ENCODE results near the gene CLEC4M. TPM values are rescaled to one million over a fixed set of nuclear protein-coding genes. Genes with fewer than 3 reads are reported as not detected.
"Not testable (repeated sequence)": the region's sequence is repeated elsewhere in the genome, so short reads cannot be mapped to it uniquely, and the experiment has no call there.

The CLEC4M gene
- polyA plus RNA-seq, 1 experiment = not detected

GRCh38 chr19:7788933-7789323 lies 25.9 kb downstream of the CLEC4M start:
- Histone ChIP-seq H3K27me3 (ENCODE audit: control insufficient read depth, insufficient read depth, low read length) (peaks cover 21% of the 10 kb centered on the region), H3K4me3 (ENCODE audit: low read depth, low read length) (no peak overlapping the region), H3K9me3 (ENCODE audit: control insufficient read depth, insufficient read depth, low read length) (peaks cover 2% of the 10 kb centered on the region), H3K27ac (ENCODE audit: low read depth, low read length) (no peak overlapping the region)
- no peak for DNase-seq (ENCODE audit: low read depth, low spot score)
- POLR2A ChIA-PET = no interaction called here
- TF ChIP-seq CTCF (IDR thresholded peaks at IDR 0.05; ENCODE audit: low read depth, low read length) = no peak
- CTCF ChIA-PET = no interaction called here

- TF ChIP-seq CTCF (IDR thresholded peaks at IDR 0.05; ENCODE audit: low read depth, low read length) = no peak
- no peak for DNase-seq (ENCODE audit: low read depth, low spot score)
- peaks cover 21% of the 10 kb centered on the region for H3K27me3 ChIP-seq (ENCODE audit: control insufficient read depth, insufficient read depth, low read length)
- H3K4me3 ChIP-seq (ENCODE audit: low read depth, low read length) = no peak overlapping the region
- CTCF ChIA-PET = no interaction called here
- peaks cover 2% of the 10 kb centered on the region for H3K9me3 ChIP-seq (ENCODE audit: control insufficient read depth, insufficient read depth, low read length)
- POLR2A ChIA-PET = no interaction called here
- H3K27ac ChIP-seq (ENCODE audit: low read depth, low read length) = no peak overlapping the region
Observed at GRCh38 chr19:7789447-7789846, 26.4 kb downstream of the CLEC4M start.

GRCh38 chr19:7790416-7790815 lies 27.4 kb downstream of the CLEC4M start:
- no peak for DNase-seq (ENCODE audit: low read depth, low spot score)
- CTCF ChIA-PET = interaction anchor here (1.3 to 2.2 kb wide), 2 partner anchors 110 to 222 kb away, joined by 6 read pairs; partner anchors contain the start of gene TRAPPC5
- no peak overlapping the region for H3K27ac ChIP-seq (ENCODE audit: low read depth, low read length)
- no peak overlapping the region for H3K4me3 ChIP-seq (ENCODE audit: low read depth, low read length)
- no peak for TF ChIP-seq CTCF (IDR thresholded peaks at IDR 0.05; ENCODE audit: low read depth, low read length)
- peaks cover 2% of the 10 kb centered on the region for H3K9me3 ChIP-seq (ENCODE audit: control insufficient read depth, insufficient read depth, low read length)
- POLR2A ChIA-PET = no interaction called here
- peaks cover 21% of the 10 kb centered on the region for H3K27me3 ChIP-seq (ENCODE audit: control insufficient read depth, insufficient read depth, low read length)

- no peak for DNase-seq (ENCODE audit: low read depth, low spot score)
- H3K9me3 ChIP-seq (ENCODE audit: control insufficient read depth, insufficient read depth, low read length) = peaks cover 2% of the 10 kb centered on the region
- no peak for TF ChIP-seq CTCF (IDR thresholded peaks at IDR 0.05; ENCODE audit: low read depth, low read length)
Observed at GRCh38 chr19:7792281-7792680, 29.2 kb downstream of the CLEC4M start.

GRCh38 chr19:7792701-7793100 lies 29.7 kb downstream of the CLEC4M start:
- POLR2A ChIA-PET; DNase-seq (ENCODE audit: low read depth, low spot score); H3K27ac ChIP-seq (ENCODE audit: low read depth, low read length); H3K9me3 ChIP-seq (ENCODE audit: control insufficient read depth, insufficient read depth, low read length); H3K4me3 ChIP-seq (ENCODE audit: low read depth, low read length): not testable (repeated sequence)
- H3K27me3 ChIP-seq (ENCODE audit: control insufficient read depth, insufficient read depth, low read length) = peaks cover 13% of the 10 kb centered on the region
- CTCF ChIA-PET = interaction anchor here (0.8 to 2.2 kb wide), 2 partner anchors 224 to 438 kb away, joined by 3 to 6 read pairs; no protein-coding TSS in a partner anchor

More at GRCh38 chr19:7792281-7792680, 29.2 kb downstream of the CLEC4M start:
- peaks cover 17% of the 10 kb centered on the region for H3K27me3 ChIP-seq (ENCODE audit: control insufficient read depth, insufficient read depth, low read length)
- CTCF ChIA-PET = interaction anchor here (0.8 to 2.2 kb wide), 2 partner anchors 224 to 438 kb away, joined by 3 to 6 read pairs; no protein-coding TSS in a partner anchor
- H3K4me3 ChIP-seq (ENCODE audit: low read depth, low read length) = no peak overlapping the region
- POLR2A ChIA-PET = no interaction called here
- H3K27ac ChIP-seq (ENCODE audit: low read depth, low read length) = no peak overlapping the region

- no peak for DNase-seq (ENCODE audit: low read depth, low spot score)
- Histone ChIP-seq H3K9me3 (ENCODE audit: control insufficient read depth, insufficient read depth, low read length) (peaks cover 2% of the 10 kb centered on the region), H3K4me3 (ENCODE audit: low read depth, low read length) (no peak overlapping the region), H3K27me3 (ENCODE audit: control insufficient read depth, insufficient read depth, low read length) (peaks cover 6% of the 10 kb centered on the region), H3K27ac (ENCODE audit: low read depth, low read length) (no peak overlapping the region)
- CTCF ChIA-PET = no interaction called here
- TF ChIP-seq CTCF (IDR thresholded peaks at IDR 0.05; ENCODE audit: low read depth, low read length) = no peak
- POLR2A ChIA-PET = no interaction called here
Observed at GRCh38 chr19:7793493-7793892, 30.4 kb downstream of the CLEC4M start.

Measured in AG04450 (cell line).